SK-N-MC (cell line): Measurements from ENCODE around the gene SVOP.
"Not testable (repeated sequence)": the region's sequence is repeated elsewhere in the genome, so short reads cannot be mapped to it uniquely, and the experiment has no call there.

Experiments used
- DNase-seq: peaks from one replicate; pipeline ENCODE4 v3.0.0-alpha.2; 2011; ENCODE audit warnings: low read depth, low spot score
- H3K27ac ChIP-seq: fragments of 200-600 bp; sonication (generic); 2 replicates; pipeline ENCODE4 v1.5.1; 2016; ENCODE audit warnings: mixed run types
- H3K36me3 ChIP-seq: fragments of 200-600 bp; sonication (generic); 2 replicates; pipeline ENCODE4 v1.6.1; 2017; ENCODE audit warnings: antibody characterized with exemption, low read length, mixed read lengths; ENCODE audit not compliant: insufficient read depth
- H3K4me3 ChIP-seq: fragments of 200-600 bp; sonication (generic); 2 replicates; pipeline ENCODE4 v1.5.1; 2016
- H3K9ac ChIP-seq: fragments of 200-600 bp; sonication (generic); 2 replicates; pipeline ENCODE4 v1.8.0; 2017; ENCODE audit warnings: mixed run types, mixed read lengths; ENCODE audit not compliant: insufficient read length
- H3K9me3 ChIP-seq: fragments of 200-600 bp; sonication (generic); 2 replicates; pipeline ENCODE4 v1.6.1; 2017; ENCODE audit warnings: low read depth, mild to moderate bottlenecking, antibody characterized with exemption, low read length, moderate library complexity, mixed read lengths
- EZH2 ChIP-seq: fragments of 200-600 bp; sonication (generic); IDR thresholded peaks from one replicate; pipeline ENCODE4 v1.6.1; 2017; ENCODE audit warnings: antibody characterized with exemption
- FOXP2 ChIP-seq: optimal IDR thresholded peaks from 2 replicates; pipeline ENCODE3; 2011; ENCODE audit warnings: mild to moderate bottlenecking, moderate library complexity; ENCODE audit not compliant: insufficient read depth; ENCODE audit errors: extremely low read length, control extremely low read depth
- POLR2AphosphoS5 ChIP-seq: IDR thresholded peaks from 2 replicates; pipeline ENCODE4 v1.6.1; 2012; ENCODE audit warnings: mild to moderate bottlenecking, low read depth, low read length, borderline replicate concordance

The SVOP gene

DNA sequence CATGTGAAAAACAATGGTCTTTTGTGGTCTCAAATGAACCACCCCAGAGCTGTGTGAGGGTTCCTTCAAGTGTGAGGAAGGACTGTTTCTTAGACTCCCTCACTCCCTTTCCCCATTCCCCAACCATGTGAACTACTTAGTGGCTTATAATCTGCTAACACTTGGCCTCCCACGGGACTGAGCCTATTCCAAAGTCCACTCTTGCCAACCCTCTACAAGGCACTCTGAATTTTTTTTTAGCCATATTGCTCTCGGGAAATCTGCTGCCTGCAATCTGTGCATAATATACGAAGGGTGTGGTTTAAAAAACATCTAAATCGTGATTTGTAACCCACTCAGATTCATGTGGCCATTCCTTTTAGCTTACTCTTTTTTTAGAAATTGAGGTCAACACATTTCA is 2.6 kb downstream of the SVOP start:
- no peak overlapping the region for H3K27ac ChIP-seq
- H3K36me3 ChIP-seq: no peaks in the 10 kb centered on the region
- no peak for DNase-seq
- no peak overlapping the region for H3K9ac ChIP-seq
- H3K9me3 ChIP-seq: no peaks in the 10 kb centered on the region
- H3K4me3 ChIP-seq: no peak overlapping the region
- TF ChIP-seq POLR2AphosphoS5: no peak
- no peak for TF ChIP-seq FOXP2
- no peak for TF ChIP-seq EZH2

DNA sequence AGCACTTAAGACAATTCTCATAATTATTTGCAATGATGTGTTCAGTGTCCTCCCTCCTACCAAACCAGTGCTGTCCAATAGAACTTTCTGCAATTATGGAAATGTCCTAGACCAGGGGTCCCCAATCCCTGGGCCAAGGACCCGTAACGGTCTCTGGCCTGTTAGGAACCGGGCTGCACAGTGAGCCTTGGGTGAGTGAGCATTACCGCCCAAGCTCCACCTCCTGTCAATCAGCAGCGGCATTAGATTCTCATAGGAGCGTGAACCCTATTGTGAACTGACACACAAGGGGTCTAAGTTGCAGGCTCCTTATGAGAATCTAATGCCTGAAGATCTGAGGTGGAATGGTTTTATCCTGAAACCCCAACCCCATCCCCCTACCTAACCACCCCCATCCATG is 3.9 kb downstream of the SVOP start:
- no peak overlapping the region for H3K9ac ChIP-seq
- no peak overlapping the region for H3K4me3 ChIP-seq
- H3K36me3 ChIP-seq: no peaks in the 10 kb centered on the region
- DNase-seq: no peak
- no peaks in the 10 kb centered on the region for H3K9me3 ChIP-seq
- TF ChIP-seq FOXP2: no peak
- no peak overlapping the region for H3K27ac ChIP-seq

DNA sequence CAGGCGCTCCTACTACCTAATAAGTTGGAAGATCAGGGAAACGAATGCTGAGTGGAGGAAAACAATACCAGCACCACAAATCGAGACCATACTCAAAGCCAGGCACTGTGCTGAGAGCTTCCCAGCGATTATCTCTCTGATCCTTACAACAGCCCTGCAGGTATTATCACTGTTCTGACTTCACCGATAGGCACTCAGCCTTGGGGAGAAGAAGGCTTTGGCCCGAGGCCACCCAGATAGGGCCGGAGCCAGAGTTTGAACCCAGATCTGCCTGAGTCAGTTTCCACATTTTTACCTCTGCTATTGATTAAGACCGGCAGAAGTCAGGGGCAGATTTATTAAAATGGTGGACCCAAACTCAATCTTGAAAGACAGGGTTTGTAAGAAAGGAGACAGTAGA is 4.9 kb downstream of the SVOP start:
- Histone ChIP-seq H3K4me3 (no peak overlapping the region), H3K36me3 (no peaks in the 10 kb centered on the region), H3K9ac (no peak overlapping the region), H3K9me3 (no peaks in the 10 kb centered on the region), H3K27ac (no peak overlapping the region)
- no peak for DNase-seq
- no peak for TF ChIP-seq FOXP2

DNA sequence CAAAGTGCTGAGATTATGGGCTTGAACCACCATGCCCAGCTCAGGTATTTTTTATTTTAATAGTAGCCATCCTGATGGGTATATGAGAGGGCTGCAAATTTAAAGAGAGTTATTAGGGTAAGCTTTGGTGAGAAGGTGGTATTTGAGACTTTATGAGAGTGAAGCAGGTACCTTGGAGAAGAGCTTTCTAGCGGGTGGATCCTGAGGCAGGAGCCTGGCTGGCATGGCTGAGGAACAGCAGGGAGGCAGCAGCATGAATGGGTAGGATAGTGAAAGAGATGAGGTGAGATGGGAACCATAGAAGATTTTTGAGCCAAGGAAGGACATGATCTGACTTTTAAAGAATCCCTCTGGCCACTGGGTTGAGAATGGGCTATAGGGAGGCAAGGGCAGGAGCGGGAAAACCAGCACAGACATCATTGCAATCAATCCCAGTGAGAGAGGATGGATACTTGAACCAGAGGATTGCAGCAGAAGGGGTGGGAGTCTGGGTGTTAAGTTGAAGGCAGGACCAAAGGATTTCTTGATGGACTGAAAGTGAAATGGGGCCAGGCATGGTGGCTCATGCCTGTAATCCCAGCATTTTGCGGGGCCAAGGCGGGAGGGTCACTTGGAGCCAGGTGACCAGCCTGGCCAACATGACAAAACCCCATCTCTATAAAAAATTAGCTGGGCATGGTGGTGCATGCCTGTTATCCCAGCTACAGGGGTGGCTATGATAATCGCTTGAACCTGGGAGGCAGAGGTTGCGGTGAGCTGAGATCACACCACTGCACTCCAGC is 5.7 kb downstream of the SVOP start:
- no peak for TF ChIP-seq POLR2AphosphoS5
- no peak for TF ChIP-seq FOXP2
- TF ChIP-seq EZH2: no peak
- Histone ChIP-seq H3K9me3 (no peaks in the 10 kb centered on the region), H3K27ac (no peak overlapping the region), H3K36me3 (no peaks in the 10 kb centered on the region), H3K9ac (no peak overlapping the region), H3K4me3 (no peak overlapping the region)
- DNase-seq: no peak

DNA sequence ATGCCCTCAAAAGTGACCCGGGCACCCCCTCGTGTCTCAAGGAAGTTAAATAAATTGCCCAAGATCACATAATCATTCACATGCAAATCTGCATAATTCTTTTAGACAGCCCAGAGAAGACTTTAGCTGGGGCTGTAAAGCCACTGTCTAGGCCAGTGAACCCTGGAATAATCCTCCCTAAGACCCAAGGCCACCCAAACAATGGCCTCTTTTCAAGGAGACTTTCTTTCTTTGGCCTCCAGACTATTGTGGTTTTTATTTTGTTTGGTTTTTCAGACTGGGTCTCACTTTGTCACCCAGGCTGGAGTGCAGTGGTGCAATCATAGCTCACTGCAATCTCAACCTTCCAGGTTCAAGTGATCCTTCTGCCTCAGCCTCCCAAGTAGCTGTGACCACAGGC is 10.6 kb downstream of the SVOP start:
- DNase-seq: no peak
- Histone ChIP-seq H3K9me3 (no peaks in the 10 kb centered on the region), H3K27ac (no peak overlapping the region), H3K4me3 (no peak overlapping the region), H3K36me3 (no peaks in the 10 kb centered on the region), H3K9ac (no peak overlapping the region)
- TF ChIP-seq EZH2 (no peak), FOXP2 (no peak), POLR2AphosphoS5 (no peak)

DNA sequence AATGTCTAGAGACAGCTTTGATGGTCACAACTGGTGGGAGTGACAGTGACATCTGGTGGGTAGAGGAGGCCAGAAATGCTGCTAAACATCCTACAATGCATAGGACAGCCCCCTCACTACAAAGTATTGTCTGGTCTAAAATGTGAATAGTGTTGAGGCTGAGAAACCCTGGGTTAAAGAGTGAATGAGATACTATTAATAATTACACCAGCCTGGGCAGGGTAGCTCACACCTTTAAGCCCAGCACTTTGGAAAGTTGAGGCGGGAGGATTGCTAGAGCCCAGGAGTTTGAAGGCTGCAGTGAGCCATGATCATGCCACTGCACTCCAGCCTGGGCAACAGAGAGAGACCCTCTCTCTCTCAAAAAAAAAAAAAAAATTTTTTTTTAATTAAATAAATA is 11.1 kb downstream of the SVOP start:
- Histone ChIP-seq H3K4me3 (no peak overlapping the region), H3K9me3 (no peaks in the 10 kb centered on the region), H3K27ac (no peak overlapping the region), H3K36me3 (no peaks in the 10 kb centered on the region), H3K9ac (no peak overlapping the region)
- DNase-seq: no peak
- no peak for TF ChIP-seq EZH2
- TF ChIP-seq FOXP2: no peak
- TF ChIP-seq POLR2AphosphoS5: no peak

DNA sequence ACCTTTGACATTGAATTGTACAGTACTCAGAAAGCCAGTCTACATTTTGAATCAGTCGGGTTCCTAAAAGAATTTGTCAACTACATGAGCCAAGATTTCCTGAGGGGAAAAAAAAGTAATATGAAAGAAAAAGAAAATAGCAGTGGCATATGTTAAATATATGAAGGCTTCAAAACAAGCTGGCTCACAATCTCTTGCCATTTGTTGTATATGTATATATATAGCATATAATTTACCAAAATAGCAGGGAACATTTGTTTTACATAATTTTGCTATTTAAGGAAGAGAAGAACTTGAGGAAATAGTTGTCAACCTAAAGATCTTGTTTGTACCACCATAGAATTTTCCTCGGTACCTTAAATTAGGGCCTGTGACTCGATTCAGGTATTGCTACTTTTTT is 16.9 kb downstream of the SVOP start:
- no peak for DNase-seq
- Histone ChIP-seq H3K36me3 (no peaks in the 10 kb centered on the region), H3K9me3 (no peaks in the 10 kb centered on the region), H3K27ac (no peak overlapping the region), H3K9ac (no peak overlapping the region), H3K4me3 (no peak overlapping the region)
- TF ChIP-seq FOXP2: no peak
- no peak for TF ChIP-seq EZH2
- TF ChIP-seq POLR2AphosphoS5: no peak

DNA sequence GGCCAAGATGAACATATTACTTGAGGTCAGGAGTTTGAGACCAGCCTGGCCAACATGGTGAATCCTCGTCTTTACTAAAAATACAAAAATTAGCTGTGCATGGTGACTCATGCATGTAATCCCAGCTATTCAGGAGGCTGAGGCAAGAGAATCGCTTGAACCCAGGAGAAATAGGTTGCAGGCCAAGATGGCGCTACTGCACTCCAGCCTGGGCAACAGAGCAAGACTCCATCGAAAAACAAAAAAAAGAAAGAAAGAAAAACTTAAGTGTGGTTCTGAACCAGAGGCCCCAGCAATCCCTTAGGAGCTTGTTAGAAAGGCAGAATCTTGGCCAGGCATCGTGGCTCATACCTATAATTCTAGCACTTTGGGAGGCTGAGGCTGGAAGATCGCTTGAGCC is 24.5 kb downstream of the SVOP start:
- TF ChIP-seq FOXP2 (no peak), EZH2 (no peak), POLR2AphosphoS5 (no peak)
- no peak overlapping the region for H3K4me3 ChIP-seq
- no peaks in the 10 kb centered on the region for H3K9me3 ChIP-seq
- no peak overlapping the region for H3K9ac ChIP-seq
- no peaks in the 10 kb centered on the region for H3K36me3 ChIP-seq
- DNase-seq: no peak
- no peak overlapping the region for H3K27ac ChIP-seq

DNA sequence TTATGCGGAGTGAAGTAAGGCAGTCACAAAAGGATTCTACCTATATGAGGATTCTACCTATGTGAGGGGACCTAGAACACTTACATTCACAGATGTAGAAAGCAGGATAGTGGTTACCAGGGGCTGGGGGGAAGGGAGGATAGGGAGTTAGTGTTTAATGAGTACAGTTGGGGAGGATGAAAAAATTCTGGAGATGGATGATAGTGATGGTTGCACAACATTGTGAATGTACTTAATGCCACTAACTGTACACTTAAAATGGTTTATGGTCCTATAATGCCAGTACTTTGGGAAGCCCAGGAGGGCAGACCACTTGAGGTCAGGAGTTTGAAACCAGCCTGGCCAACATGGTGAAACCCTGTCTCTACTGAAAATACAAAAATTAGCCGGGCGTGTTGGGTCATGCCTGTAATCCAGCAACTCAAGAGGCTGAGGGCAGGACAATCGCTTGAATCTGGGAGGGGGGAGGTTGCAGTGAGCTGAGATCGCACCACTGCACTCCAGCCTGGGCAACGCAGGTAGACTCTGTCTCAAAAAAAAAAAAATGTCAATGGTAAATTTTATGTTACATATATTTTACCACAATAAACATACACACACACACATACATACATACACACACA is 25.4 kb downstream of the SVOP start:
- no peak overlapping the region for H3K27ac ChIP-seq
- no peak for DNase-seq
- TF ChIP-seq EZH2 (no peak), POLR2AphosphoS5 (no peak), FOXP2 (no peak)
- no peaks in the 10 kb centered on the region for H3K9me3 ChIP-seq
- H3K36me3 ChIP-seq: no peaks in the 10 kb centered on the region
- H3K4me3 ChIP-seq: no peak overlapping the region
- H3K9ac ChIP-seq: no peak overlapping the region

DNA sequence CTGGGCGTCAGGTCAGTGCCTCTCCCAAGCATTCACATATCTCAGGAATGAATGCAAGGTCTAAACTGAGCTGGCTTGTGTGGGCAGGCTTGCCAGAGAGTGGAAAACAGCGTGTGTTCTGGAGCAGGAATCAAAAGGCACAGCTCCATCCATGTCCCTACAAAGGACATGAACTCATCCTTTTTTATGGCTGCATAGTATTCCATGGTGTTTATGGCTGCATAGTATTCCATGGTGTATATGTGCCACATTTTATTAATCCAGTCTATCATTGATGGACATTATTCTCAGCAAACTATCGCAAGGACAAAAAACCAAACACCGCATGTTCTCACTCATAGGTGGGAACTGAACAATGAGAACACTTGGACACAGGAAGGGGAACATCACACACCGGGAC is 30.8 kb downstream of the SVOP start:
- not testable (repeated sequence) for DNase-seq, H3K4me3 ChIP-seq, H3K27ac ChIP-seq

More for the DNA sequence above, 30.8 kb downstream of the SVOP start:
- H3K9me3 ChIP-seq, H3K9ac ChIP-seq, H3K36me3 ChIP-seq: not testable (repeated sequence)
